Prostate gland (tissue), 2 donors: Measurements from ENCODE around the gene HECA.

Experiments used
- POLR2AphosphoS5 ChIP-seq: sonication (generic); formaldehyde crosslinking; IDR thresholded peaks from one replicate; pipeline ENCODE4 v1.6.1; 2017; ENCODE audit warnings: antibody characterized with exemption
- TF ChIP-seq, protein P1 (sequence below), 4 experiments: fragments of 200-600 bp in 2 of 4; fragments of 450-650 bp in 2 of 4; sonication (generic) in 2 of 4; IDR thresholded peaks; 1 replicate in 3 of 4; 2 replicates in 1 of 4; pipeline ENCODE4 v1.5.1; 2016 to 2019; ENCODE audit warnings: antibody characterized with exemption in 4 of 4, mild to moderate bottlenecking in 2 of 4, moderate library complexity in 2 of 4

DNA sequence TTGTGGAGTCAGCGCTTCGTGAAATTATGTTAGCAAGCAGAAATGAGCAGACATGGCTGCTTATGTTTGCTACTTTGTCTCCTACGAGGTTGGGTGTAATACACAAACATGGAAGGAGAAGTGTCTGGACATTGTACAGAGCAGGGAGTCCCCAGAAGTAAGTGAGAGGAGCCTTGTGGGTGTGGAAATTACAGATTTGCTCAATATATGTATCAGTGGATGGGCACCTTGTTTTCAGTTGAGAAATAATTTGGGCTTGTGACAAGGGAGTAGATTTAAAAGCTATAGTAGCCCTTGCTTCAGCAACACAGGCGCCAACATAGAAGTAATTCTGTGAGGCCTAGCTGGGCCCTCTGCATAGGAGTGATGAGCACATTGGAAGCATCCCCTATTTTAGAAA, 49.2 kb downstream of the HECA start:
- TF ChIP-seq, protein P1, sequence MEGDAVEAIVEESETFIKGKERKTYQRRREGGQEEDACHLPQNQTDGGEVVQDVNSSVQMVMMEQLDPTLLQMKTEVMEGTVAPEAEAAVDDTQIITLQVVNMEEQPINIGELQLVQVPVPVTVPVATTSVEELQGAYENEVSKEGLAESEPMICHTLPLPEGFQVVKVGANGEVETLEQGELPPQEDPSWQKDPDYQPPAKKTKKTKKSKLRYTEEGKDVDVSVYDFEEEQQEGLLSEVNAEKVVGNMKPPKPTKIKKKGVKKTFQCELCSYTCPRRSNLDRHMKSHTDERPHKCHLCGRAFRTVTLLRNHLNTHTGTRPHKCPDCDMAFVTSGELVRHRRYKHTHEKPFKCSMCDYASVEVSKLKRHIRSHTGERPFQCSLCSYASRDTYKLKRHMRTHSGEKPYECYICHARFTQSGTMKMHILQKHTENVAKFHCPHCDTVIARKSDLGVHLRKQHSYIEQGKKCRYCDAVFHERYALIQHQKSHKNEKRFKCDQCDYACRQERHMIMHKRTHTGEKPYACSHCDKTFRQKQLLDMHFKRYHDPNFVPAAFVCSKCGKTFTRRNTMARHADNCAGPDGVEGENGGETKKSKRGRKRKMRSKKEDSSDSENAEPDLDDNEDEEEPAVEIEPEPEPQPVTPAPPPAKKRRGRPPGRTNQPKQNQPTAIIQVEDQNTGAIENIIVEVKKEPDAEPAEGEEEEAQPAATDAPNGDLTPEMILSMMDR (IDR thresholded peaks at IDR 0.05) = no peak
- no peak for TF ChIP-seq POLR2AphosphoS5
